ENCODE data around the gene MMP25. TPM values are rescaled to one million over a fixed set of nuclear protein-coding genes. Genes with fewer than 3 reads are reported as not detected.

The MMP25 gene
- total and polyA plus RNA-seq, 10 of the 15 experiments (the other 5 are each of a cell fraction or from before 2014, with no cell fraction given) = 0.03 to 0.36 (median 0.13) TPM; not detected in 1

GRCh38 chr16:3051009-3051408, 4.6 kb downstream of the MMP25 start (continued):
- TF ChIP-seq RFX5 (IDR thresholded peaks at IDR 0.05; ENCODE audit: low read depth, low read length) (no peak), BCL3 (IDR thresholded peaks at IDR 0.05; ENCODE audit: borderline replicate concordance, insufficient read depth, low read depth, low read length, poor library complexity, severe bottlenecking) (no peak), BMI1 (IDR thresholded peaks at IDR 0.05; ENCODE audit: borderline replicate concordance) (no peak), MYB (IDR thresholded peaks at IDR 0.05; ENCODE audit: borderline replicate concordance, low read depth, low read length) (no peak), MYC (IDR thresholded peaks at IDR 0.05; ENCODE audit: insufficient read depth, insufficient read length, insufficient replicate concordance, low read length, severe bottlenecking) (no peak), JUND (IDR thresholded peaks at IDR 0.05; ENCODE audit: low read depth, low read length) (no peak), FOXM1 (IDR thresholded peaks at IDR 0.05; ENCODE audit: low read depth, low read length) (no peak), ZNF622 (IDR thresholded peaks at IDR 0.05) (no peak), SRF (IDR thresholded peaks at IDR 0.05; ENCODE audit: low read depth in 2 of 2, low read length in 2 of 2) (no peak), NR2F1 (conservative IDR thresholded peaks at IDR 0.05) (no peak), ATF7 (IDR thresholded peaks at IDR 0.05; ENCODE audit: low read depth) (no peak)
- TF ChIP-seq, protein P1, sequence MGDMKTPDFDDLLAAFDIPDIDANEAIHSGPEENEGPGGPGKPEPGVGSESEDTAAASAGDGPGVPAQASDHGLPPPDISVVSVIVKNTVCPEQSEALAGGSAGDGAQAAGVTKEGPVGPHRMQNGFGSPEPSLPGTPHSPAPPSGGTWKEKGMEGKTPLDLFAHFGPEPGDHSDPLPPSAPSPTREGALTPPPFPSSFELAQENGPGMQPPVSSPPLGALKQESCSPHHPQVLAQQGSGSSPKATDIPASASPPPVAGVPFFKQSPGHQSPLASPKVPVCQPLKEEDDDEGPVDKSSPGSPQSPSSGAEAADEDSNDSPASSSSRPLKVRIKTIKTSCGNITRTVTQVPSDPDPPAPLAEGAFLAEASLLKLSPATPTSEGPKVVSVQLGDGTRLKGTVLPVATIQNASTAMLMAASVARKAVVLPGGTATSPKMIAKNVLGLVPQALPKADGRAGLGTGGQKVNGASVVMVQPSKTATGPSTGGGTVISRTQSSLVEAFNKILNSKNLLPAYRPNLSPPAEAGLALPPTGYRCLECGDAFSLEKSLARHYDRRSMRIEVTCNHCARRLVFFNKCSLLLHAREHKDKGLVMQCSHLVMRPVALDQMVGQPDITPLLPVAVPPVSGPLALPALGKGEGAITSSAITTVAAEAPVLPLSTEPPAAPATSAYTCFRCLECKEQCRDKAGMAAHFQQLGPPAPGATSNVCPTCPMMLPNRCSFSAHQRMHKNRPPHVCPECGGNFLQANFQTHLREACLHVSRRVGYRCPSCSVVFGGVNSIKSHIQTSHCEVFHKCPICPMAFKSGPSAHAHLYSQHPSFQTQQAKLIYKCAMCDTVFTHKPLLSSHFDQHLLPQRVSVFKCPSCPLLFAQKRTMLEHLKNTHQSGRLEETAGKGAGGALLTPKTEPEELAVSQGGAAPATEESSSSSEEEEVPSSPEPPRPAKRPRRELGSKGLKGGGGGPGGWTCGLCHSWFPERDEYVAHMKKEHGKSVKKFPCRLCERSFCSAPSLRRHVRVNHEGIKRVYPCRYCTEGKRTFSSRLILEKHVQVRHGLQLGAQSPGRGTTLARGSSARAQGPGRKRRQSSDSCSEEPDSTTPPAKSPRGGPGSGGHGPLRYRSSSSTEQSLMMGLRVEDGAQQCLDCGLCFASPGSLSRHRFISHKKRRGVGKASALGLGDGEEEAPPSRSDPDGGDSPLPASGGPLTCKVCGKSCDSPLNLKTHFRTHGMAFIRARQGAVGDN (IDR thresholded peaks at IDR 0.05) = no peak
- TF ChIP-seq, protein P2, sequence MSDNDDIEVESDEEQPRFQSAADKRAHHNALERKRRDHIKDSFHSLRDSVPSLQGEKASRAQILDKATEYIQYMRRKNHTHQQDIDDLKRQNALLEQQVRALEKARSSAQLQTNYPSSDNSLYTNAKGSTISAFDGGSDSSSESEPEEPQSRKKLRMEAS (IDR thresholded peaks at IDR 0.05; ENCODE audit: low read depth, low read length) = no peak
